NCI-H146 treated with DMSO at 0.1 percent for 48 hours (cell line): ENCODE results near the gene EPN1.
"Not testable (repeated sequence)": the region's sequence is repeated elsewhere in the genome, so short reads cannot be mapped to it uniquely, and the experiment has no call there.

ENCODE experiments used
- DNase-seq: peaks from one replicate; lab custom pipeline; 2025; ENCODE audit not compliant: unreplicated experiment; lab: John Stamatoyannopoulos, UW

EPN1 gene

DNA sequence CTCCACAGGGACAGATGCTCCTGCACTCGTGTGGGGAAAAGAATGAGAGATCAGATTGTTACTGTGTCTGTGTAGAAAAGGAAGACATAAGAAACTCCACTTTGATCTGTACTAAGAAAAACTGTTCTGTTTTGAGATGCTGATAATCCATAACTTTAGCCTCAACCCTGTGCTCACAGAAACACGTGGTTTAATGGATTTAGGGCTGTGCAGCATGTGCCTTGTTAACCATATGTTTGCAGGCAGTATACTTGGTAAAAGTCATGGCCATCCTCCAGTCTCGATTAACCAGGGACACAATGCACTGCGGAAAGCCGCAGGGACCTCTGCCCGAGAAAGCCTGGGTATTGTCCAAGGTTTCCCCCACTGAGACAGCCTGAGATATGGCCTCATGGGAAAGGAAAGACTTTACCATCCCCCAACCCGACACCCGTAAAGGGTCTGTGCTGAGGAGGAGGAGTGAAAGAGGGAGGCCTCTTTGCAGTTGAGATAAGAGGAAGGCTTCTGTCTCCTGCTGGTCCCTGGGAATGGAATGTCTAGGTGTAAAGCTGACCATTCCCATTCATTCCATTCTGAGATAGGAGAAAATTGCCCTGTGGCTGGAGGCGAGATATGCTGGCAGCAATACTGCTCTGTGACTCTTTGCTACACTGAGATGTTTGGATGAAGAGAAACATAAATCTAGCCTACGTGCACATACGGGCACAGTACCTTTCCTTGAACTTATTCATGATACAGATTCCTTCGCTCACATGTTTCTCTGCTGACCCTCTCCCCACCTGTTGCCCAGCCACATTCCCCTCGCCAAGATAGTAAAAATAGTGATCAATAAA, 43.1 kb downstream of the EPN1 start:
- DNase-seq: not testable (repeated sequence)

DNA sequence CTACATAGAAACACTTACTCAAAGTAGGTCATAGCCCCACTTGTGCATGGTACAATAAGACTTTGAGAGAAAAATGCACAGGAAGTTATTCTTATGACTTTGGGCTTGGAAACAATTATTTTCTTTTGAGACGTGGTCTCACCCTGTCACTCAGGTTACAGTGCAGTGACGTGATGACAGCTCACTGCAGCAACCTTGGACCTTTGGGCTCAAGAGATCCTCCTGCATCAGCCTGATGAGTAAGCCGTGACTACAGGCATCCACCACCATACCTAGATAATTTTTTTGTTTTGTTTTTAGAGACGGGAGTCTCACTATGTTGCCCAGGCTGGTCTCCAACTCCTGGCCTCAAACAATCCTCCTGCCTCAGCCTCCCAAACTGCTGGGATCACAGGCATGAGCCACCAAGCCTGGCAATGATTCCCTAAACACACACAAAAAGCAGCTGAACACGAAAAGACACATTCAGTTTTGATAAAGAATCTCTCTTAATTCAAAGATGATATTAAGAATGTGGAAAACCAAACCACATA, 45.3 kb downstream of the EPN1 start:
- no peak for DNase-seq

DNA sequence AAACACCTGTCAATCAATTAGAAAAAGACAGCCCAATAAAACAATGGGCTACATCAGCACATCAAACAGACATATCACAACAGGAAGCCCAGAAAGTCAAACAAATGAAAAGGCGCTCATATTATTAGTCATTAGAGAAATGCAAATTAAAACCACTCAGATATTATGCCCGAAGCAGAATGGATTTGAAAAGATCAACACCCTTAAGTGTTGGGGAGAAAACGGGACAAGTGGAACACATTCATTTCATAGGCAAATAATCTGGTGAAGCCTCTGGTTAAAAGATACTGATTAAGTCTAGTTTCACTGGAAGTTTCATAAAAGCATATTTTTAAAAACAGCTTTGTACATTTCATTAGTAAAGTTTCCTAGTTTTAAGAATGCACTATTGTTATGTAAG, 45.8 kb downstream of the EPN1 start:
- no peak for DNase-seq

DNA sequence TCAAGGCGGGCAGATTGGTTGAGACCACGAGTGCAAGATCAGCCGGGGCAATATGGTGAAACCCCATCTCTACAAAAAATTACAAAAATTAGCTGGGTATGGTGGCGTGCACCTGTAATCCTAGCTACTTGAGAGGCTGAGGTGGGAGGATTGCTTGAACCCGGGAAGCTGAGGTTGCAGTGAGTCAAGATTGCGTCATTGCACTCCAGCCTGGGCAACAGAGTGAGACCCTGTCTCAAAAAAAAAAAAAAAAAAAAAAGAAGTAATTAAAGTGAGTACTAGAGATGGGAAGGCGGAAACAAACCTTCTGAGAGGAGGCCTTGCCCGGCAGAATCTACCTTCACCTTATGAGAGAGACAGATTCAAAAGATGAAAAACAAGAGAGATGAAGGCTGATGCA, 48.5 kb downstream of the EPN1 start:
- DNase-seq: no peak

DNA sequence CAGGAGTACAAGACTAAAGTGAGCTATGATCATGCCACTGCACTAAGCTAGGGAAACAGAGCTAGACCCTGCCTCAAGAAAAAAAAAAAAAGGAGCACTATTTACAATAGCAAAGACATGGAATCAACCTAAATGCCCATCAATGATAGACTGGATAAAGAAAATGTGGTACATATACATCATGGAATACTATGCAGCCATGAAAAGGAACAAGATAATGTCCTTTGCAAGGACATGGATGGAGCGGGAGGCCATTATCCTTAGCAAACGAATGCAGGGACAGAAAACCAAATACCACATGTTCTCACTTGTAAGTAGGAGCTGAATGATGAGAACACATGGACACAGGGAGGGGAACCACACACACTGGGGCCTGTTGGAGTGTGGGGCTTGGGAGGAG, 55.4 kb downstream of the EPN1 start:
- DNase-seq: not testable (repeated sequence)

DNA sequence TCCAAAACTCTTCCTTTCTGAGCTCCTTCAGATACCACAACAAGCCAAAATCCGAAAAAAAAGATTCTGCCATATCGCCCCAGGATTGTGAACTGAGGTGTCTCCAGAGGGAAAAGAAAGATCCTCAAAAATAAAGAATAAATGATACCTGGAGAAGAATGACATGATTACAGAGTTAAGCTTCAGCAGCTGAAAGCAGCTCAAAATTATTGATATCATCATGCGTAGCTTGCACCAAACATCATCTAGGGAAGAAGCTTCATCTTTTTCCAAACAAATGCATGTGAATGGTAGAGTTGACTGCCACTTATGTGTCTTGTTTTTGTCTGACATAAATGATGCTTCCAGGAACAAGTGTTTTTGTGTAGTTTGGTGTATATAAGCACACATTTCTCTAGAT, 63.3 kb downstream of the EPN1 start, which contains the start of gene NLRP9:
Gene NLRP9 (minus strand): TSS at position 101 of the 400 bp plus-strand sequence. CDS start 28 bp downstream, at position 73.
- no peak for DNase-seq

DNA sequence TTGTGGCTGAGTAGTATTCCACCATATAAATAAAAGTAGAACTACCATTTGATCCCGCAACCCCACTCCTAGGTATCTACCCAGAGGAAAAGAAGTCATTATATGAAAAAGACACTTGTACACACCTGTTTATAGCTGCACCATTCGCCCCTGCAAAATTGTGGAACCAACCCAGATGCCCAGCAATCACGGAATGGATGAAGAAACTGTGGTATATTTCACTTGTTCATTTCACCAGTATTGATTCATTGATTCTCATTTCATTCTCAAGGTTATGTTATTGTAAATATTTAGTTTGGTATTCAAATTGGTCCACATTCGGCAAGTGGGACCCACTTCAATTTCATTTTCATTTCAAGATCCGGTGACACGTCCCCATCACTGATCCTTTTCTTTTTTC, 75.7 kb downstream of the EPN1 start:
- DNase-seq: no peak

DNA sequence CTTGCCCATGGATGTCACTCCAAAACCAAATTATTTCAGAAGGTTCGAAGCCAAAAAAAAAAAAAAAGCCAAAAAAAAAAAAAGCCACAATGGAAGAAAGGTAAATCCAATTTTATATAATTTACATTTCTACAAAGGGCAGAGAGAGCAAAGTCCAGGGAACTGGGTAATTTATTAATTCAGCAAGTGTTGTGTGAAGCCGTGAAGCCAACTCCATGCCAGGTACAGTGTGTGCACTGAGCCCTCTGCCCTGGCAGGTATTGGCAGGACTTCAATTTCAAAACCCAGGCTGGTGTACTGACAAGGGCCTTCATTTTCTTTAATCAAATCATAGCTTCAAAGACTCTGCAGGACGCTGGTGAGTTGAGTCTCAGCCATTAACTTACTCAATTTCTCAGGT, 78.4 kb downstream of the EPN1 start:
- DNase-seq: no peak

DNA sequence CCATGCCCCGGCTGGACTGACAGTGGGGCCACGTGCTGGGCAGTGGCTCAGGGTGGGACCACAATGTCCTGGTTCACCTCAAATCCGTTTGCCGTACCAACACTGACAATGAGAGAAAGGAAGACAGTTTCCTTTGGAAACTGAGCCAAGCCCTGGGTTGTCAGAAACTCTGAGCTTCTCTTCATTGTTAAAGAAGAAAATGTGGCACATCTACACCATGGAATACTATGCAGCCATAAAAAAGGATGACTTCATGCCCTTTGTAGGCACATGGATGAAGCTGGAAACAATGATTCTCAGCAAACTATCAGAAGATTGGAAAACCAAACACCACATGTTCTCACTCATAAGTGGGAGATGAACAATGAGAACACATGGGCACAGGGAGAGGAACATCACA, 81.8 kb downstream of the EPN1 start:
- not testable (repeated sequence) for DNase-seq

DNA sequence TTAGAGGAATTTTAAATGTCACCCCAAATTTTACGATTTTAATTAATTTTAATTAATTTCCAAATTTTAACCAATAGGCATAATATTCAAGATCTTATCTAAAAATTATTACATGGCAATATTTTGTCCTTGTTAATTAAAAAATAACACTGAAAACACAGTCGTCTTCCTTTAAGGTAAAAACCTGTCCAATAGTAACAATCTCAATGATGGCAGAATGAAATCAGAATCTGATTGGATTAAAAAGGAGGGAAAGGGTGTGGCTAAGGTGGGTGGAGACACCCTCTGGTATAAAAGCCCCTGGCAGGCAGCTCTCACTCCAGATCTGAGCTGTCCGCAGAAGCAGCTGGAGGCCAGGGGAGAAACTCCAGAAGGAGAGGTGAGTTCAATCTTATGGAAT, 83.8 kb downstream of the EPN1 start, which contains the start of gene RFPL4A:
Gene RFPL4A (plus strand): TSS at position 301 of the 400 bp plus-strand sequence. CDS start 2,704 bp downstream, outside the sequence.
- not testable (repeated sequence) for DNase-seq
